GM12865 (cell line): Measurements from ENCODE around the gene MDM2.
"Not testable (repeated sequence)": the region's sequence is repeated elsewhere in the genome, so short reads cannot be mapped to it uniquely, and the experiment has no call there.

Experiments used
- DNase-seq: peaks from one replicate; pipeline ENCODE4 v3.0.0; 2010; ENCODE audit warnings: low read depth
- H3K4me3 ChIP-seq: 2 replicates; pipeline ENCODE4 v1.5.1; 2011; ENCODE audit warnings: mild to moderate bottlenecking, low read depth, low read length, control low read depth
- TF ChIP-seq, protein P1 (sequence below): IDR thresholded peaks from 2 replicates; pipeline ENCODE4 v1.5.1; 2011; ENCODE audit warnings: low read length, control low read depth, low read depth, inconsistent platforms; ENCODE audit not compliant: insufficient read depth; ENCODE audit errors: missing control alignments

Gene MDM2

GRCh38 chr12:68806488-68807237 lies 1.3 kb upstream of the MDM2 start:
- TF ChIP-seq, protein P1, sequence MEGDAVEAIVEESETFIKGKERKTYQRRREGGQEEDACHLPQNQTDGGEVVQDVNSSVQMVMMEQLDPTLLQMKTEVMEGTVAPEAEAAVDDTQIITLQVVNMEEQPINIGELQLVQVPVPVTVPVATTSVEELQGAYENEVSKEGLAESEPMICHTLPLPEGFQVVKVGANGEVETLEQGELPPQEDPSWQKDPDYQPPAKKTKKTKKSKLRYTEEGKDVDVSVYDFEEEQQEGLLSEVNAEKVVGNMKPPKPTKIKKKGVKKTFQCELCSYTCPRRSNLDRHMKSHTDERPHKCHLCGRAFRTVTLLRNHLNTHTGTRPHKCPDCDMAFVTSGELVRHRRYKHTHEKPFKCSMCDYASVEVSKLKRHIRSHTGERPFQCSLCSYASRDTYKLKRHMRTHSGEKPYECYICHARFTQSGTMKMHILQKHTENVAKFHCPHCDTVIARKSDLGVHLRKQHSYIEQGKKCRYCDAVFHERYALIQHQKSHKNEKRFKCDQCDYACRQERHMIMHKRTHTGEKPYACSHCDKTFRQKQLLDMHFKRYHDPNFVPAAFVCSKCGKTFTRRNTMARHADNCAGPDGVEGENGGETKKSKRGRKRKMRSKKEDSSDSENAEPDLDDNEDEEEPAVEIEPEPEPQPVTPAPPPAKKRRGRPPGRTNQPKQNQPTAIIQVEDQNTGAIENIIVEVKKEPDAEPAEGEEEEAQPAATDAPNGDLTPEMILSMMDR = no peak
- DNase-seq = no peak
- peak overlapping the region; percentile 93 for H3K4me3 ChIP-seq

DNA sequence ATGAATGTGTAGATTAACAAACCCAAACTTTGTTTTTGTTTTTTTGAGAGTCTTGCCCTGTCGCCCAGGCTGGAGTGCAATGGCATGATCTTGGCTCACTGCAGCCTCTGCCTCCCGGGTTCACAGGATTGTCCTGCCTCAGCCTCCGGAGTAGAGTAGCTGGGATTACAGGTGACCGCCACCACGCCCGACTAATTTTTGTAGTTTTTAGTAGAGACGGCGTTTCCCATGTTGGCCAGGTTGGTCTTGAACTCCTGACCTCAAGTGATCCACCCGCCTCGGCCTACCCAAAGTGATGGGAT lies 752 bp upstream of the MDM2 start:
- peak overlapping the region; percentile 93 for H3K4me3 ChIP-seq

GRCh38 chr12:68808388-68809189 lies 612 bp downstream of the MDM2 start:
- TF ChIP-seq, protein P1 = no peak
- DNase-seq = peak; percentile 97
- H3K4me3 ChIP-seq = peak overlapping the region; percentile 93

More for the DNA sequence above, 752 bp upstream of the MDM2 start:
- not testable (repeated sequence) for DNase-seq

GRCh38 chr12:68809190-68810026 lies 1.4 kb downstream of the MDM2 start:
- TF ChIP-seq, protein P1 = no peak
- H3K4me3 ChIP-seq = peak overlapping the region; percentile 93
- DNase-seq = no peak

- H3K4me3 ChIP-seq = peak overlapping the region; percentile 93
- DNase-seq = not testable (repeated sequence)
Observed at GRCh38 chr12:68810027-68810389, 2.0 kb downstream of the MDM2 start.

DNA sequence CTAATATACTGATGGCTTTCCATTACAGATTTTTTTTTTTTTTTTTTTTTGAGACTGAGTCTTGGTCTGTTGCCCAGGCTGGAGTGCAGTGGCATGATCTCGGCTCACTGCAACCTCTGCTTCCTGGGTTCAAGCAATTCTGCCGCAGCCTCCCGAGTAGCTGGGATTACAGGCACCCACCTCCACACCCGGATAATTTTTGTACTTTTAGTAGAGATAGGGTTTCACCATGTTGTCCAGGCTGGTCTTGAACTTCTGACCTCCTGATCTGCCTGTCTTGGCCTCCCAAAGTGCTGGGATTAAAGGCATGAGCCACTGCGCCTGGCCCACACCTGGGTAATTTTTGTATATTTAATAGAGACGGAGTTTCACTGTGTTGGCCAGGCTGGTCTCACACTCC lies 3.6 kb downstream of the MDM2 start:
- H3K4me3 ChIP-seq = peak overlapping the region; percentile 93
- not testable (repeated sequence) for DNase-seq

DNA sequence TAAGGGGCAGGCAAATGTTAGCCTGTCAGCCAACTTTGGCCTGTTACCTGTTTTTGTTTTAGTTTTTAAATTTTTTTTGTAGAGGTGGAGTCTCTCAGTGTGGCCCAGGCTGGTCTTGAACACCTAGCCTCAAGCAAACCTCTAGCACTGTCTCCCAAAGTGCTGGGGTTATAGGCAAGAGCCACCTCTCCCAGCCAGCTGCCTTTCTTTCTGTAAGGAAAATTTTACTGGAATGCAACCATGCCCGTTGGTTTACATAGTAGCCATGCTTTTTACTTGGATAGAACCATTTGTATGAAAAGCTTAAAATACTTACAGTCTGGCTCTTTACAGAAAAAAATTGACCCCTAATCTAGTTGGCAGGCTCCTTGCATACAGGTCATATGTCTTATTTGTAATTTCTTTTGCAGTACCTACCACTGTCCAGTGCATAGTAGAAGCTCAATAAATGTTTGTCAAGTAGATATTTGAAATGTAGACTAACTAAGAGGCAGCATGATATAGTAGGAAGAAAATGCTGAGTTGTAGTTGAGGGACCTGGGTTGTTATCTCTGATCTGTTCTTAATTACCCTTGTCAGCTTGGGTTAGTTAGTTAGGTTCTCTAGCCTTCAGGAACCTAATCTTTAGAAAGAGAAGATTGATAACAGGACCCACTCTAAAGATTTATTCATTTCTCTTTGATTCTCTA lies 4.7 kb downstream of the MDM2 start:
- peak overlapping the region; percentile 93 for H3K4me3 ChIP-seq
- TF ChIP-seq, protein P1 = no peak
- no peak for DNase-seq

- H3K4me3 ChIP-seq = peak overlapping the region; percentile 8; the same call in 1 of the 2 replicates
- TF ChIP-seq, protein P1 = no peak
- no peak for DNase-seq
Observed at GRCh38 chr12:68813242-68813593, 5.2 kb downstream of the MDM2 start.
